Osteoblast (primary cell): ENCODE results near the gene ATRN. TPM values are rescaled to one million over a fixed set of nuclear protein-coding genes. Genes with fewer than 3 reads are reported as not detected.

Experiments used
- DNase-seq: peaks from one replicate; pipeline ENCODE4 v3.0.0; 2011; ENCODE audit warnings: low spot score, mixed read lengths; ENCODE audit not compliant: insufficient read length; ENCODE audit errors: missing footprints
- H2AFZ ChIP-seq: 2 replicates; pipeline ENCODE4 v1.6.0; 2011; ENCODE audit warnings: mild to moderate bottlenecking, low read length
- H3K27ac ChIP-seq: 2 replicates; pipeline ENCODE4 v1.5.1; 2011; ENCODE audit warnings: mild to moderate bottlenecking, low read depth, low read length, moderate library complexity
- H3K27me3 ChIP-seq: 2 replicates; pipeline ENCODE4 v1.6.0; 2012; ENCODE audit warnings: mild to moderate bottlenecking, control low read depth, inconsistent platforms, low read length, moderate library complexity; ENCODE audit not compliant: insufficient read depth
- H3K36me3 ChIP-seq: 2 replicates; pipeline ENCODE4 v1.5.1; 2011; ENCODE audit warnings: mild to moderate bottlenecking, low read length, control low read depth, moderate library complexity; ENCODE audit not compliant: insufficient read depth
- H3K4me1 ChIP-seq: 2 replicates; pipeline ENCODE4 v1.5.1; 2011; ENCODE audit warnings: mild to moderate bottlenecking, low read length, control low read depth, moderate library complexity; ENCODE audit not compliant: insufficient read depth
- H3K4me2 ChIP-seq: 2 replicates; pipeline ENCODE4 v1.6.0; 2011; ENCODE audit warnings: mild to moderate bottlenecking, low read length; ENCODE audit not compliant: insufficient read depth
- H3K4me3 ChIP-seq: fragments of 200-600 bp; sonication (generic); 3 replicates; pipeline ENCODE4 v1.5.1; 2012; ENCODE audit warnings: mild to moderate bottlenecking, low read length, inconsistent platforms; ENCODE audit not compliant: insufficient read depth
- H3K79me2 ChIP-seq: 2 replicates; pipeline ENCODE4 v1.6.0; 2012; ENCODE audit warnings: mild to moderate bottlenecking, low read length, control low read depth, inconsistent platforms; ENCODE audit not compliant: insufficient read depth
- H3K9me3 ChIP-seq: 2 replicates; pipeline ENCODE4 v1.5.1; 2011; ENCODE audit warnings: low read depth, low read length, control low read depth
- H4K20me1 ChIP-seq: 2 replicates; pipeline ENCODE4 v1.6.0; 2012; ENCODE audit warnings: mild to moderate bottlenecking, low read length, control low read depth; ENCODE audit not compliant: insufficient read depth
- CTCF ChIP-seq: IDR thresholded peaks from 2 replicates; pipeline ENCODE4 v1.5.1; 2011; ENCODE audit warnings: mild to moderate bottlenecking, low read depth, low read length, moderate library complexity; ENCODE audit errors: extremely low read depth
- total RNA-seq: library from RNA; depleted of rRNA; stranded (reverse); fragments of >200 nt; gene quantifications from 2 replicates; pipeline ENCODE4 v1.2.3, GENCODE V29; 2012

Gene ATRN
- total RNA-seq, 1 donor, result 48.1 TPM

- Histone ChIP-seq H3K36me3 (no peaks in the 10 kb centered on the region), H3K27me3 (peaks cover 15% of the 10 kb centered on the region), H3K27ac (no peak overlapping the region), H3K79me2 (no peaks in the 10 kb centered on the region), H4K20me1 (no peaks in the 10 kb centered on the region), H3K4me3 (no peak overlapping the region), H2AFZ (no peak overlapping the region), H3K9me3 (no peaks in the 10 kb centered on the region), H3K4me2 (no peak overlapping the region), H3K4me1 (no peaks in the 10 kb centered on the region)
- TF ChIP-seq CTCF, result no peak
- DNase-seq, result no peak
Measured at GRCh38 chr20:3464166-3464565, 6.7 kb upstream of the ATRN start.

- Histone ChIP-seq H3K4me3 (no peak overlapping the region), H3K79me2 (no peaks in the 10 kb centered on the region), H3K36me3 (no peaks in the 10 kb centered on the region), H4K20me1 (no peaks in the 10 kb centered on the region), H2AFZ (no peak overlapping the region), H3K4me1 (no peaks in the 10 kb centered on the region), H3K9me3 (no peaks in the 10 kb centered on the region), H3K4me2 (no peak overlapping the region), H3K27ac (no peak overlapping the region), H3K27me3 (peaks cover 15% of the 10 kb centered on the region)
- DNase-seq, result no peak
- no peak for TF ChIP-seq CTCF
Measured at GRCh38 chr20:3465301-3465700, 5.5 kb upstream of the ATRN start.

- peaks cover 13% of the 10 kb centered on the region for H3K27me3 ChIP-seq
- H3K4me2 ChIP-seq, result peak overlapping the region; percentile 100
- peak overlapping the region; percentile 93 for H3K4me3 ChIP-seq
- H3K79me2 ChIP-seq, result peaks cover 41% of the 10 kb centered on the region
- no peak for DNase-seq
- H2AFZ ChIP-seq, result peak overlapping the region; percentile 99
- peaks cover 28% of the 10 kb centered on the region for H4K20me1 ChIP-seq
- peak overlapping the region; percentile 87 for H3K27ac ChIP-seq
- TF ChIP-seq CTCF, result no peak
- peaks cover 14% of the 10 kb centered on the region for H3K4me1 ChIP-seq
- no peaks in the 10 kb centered on the region for H3K9me3 ChIP-seq
- no peaks in the 10 kb centered on the region for H3K36me3 ChIP-seq
Measured at GRCh38 chr20:3470208-3470626, 601 bp upstream of the ATRN start.

GRCh38 chr20:3471397-3472021 is 691 bp downstream of the ATRN start:
- H2AFZ ChIP-seq, result peak overlapping the region; percentile 86
- peak overlapping the region; percentile 93 for H3K4me3 ChIP-seq
- peaks cover 52% of the 10 kb centered on the region for H3K79me2 ChIP-seq
- no peaks in the 10 kb centered on the region for H3K36me3 ChIP-seq
- peak; percentile 81 for DNase-seq
- peaks cover 28% of the 10 kb centered on the region for H4K20me1 ChIP-seq
- no peaks in the 10 kb centered on the region for H3K9me3 ChIP-seq
- H3K27me3 ChIP-seq, result peaks cover 7% of the 10 kb centered on the region
- no peak for TF ChIP-seq CTCF
- H3K27ac ChIP-seq, result peak overlapping the region; percentile 87
- peak overlapping the region; percentile 100 for H3K4me2 ChIP-seq
- H3K4me1 ChIP-seq, result peaks cover 14% of the 10 kb centered on the region
